HG03066 (cell line): ENCODE results near the gene FAM24B.
"Not testable (repeated sequence)": the region's sequence is repeated elsewhere in the genome, so short reads cannot be mapped to it uniquely, and the experiment has no call there.

Source experiments
- ATAC-seq: cut with Tn5 transposase; IDR thresholded peaks from one replicate; pipeline ENCODE4 v1.9.1; 2021; ENCODE audit warnings: low read depth; ENCODE audit not compliant: unreplicated experiment

Gene FAM24B, protein sequence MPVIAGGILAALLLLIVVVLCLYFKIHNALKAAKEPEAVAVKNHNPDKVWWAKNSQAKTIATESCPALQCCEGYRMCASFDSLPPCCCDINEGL

DNA sequence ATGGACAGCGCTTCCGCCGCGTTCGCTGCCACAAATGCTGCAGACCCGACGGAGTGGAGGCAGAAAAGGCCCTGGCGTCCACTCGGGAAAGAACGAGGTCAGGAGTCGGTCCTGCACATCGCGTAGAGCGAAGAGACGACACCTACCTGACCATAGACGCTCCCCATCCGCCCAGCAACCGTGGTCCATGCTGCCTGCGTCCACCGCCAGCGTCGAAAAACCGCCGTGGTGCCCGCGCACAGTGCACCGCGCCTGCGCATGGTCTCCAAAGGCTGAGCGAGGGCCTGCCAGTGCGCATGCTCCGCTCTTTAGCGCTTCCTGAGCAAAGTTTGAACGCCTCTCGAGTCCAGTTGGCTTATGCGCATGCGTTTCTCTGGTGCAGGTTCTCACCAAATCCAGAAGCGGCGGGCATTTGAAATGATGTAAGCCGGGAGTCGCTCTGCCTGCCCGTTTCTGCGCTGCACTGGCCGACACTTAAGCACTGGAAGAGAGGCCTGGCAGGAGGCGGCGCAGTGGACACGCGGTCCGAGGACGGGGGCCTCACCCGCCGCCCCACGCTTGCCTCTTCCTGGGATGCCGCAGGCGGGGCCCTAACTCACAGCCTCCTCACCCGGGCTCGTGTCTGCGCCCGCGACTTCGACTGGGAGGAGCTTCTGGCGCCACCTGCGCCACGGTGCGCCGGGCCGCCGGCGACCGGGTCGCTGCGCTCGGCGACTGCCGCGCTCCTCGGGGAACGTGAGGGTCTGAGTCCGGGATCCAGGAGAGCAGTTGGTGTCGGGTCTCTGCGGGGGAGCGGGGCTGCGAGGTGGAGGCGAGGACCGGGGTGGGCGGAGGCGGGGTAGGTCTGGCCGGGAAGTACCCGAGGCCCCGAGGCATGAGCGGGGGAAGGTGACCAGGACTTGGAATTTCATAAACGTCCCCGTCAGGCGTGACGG, at the start of gene FAM24B:
Gene FAM24B (minus strand): TSS at position 243 of the 935 bp plus-strand sequence. CDS start 29,066 bp downstream, outside the sequence.
- ATAC-seq, result peak; percentile 77

DNA sequence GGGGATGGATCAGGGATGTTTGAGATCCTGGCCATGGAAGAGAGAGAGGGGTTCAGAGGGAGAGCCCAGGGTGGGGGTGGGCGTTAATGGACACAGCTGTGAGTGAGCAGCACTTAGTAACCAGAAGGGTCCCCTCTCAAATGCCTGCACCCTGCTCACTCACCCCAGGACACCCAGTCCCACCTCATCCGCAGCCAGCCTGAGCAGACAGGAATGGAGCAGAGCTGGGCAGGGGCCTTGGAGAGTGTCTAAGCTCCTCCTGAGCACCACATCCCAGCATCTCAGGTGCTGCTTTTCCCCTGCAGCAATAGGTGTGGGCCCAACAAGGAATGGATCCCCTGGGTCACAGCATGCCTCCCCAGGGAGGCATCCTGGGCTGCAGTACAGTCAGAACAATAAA, 36.3 kb upstream of the FAM24B start:
- no peak for ATAC-seq

DNA sequence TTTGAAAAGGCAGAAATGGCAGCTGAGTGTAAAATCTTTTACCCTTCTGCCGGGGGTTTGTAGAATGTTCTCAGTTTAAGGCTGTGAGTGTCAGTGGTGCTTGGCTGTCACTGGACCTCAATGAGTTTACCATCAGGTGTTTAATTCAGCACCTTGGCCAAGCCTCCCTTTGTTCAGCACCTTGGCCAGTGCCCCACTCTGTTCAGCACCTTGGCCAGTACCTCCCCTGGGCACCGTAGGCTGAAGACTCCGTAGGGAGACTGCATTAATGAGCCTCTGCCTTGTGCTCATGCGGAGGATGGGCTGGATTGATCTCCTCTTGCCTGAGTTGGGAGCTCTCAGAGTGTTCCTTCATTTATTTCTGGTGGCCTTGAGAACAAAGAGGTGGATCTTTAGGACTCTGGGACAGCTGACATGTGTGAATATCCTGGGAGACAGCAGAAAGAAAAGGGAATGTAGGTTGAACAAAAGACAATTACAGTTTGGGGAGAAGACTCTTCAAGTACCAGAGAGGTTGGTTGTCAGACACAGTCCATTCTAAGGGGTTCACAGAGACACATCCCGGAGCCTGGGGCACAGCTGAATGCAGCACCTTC, 32.6 kb upstream of the FAM24B start:
- ATAC-seq, result no peak

DNA sequence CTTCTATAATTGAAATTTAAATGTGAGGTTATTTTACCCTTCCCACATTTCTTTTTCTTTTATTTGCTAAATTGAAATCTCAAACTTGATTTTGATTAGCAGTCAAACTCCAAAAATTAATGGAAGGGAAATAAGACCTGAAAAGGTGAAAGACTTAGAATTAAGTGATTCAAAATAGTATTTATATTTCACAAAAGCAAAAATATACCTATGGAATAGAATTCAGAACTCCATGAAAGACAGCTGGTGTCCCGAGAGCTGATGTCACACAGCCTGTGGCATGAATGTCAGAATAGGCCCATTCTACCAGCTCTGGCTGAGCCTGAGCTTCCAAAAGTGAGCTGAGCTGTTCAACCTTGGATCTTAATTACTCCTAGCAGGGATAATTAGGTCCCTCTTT, 30.9 kb upstream of the FAM24B start, which contains the start of gene FAM24A:
Gene FAM24A (plus strand): TSS at position 301 of the 400 bp plus-strand sequence. CDS start 1,025 bp downstream, outside the sequence.
- ATAC-seq, result no peak

DNA sequence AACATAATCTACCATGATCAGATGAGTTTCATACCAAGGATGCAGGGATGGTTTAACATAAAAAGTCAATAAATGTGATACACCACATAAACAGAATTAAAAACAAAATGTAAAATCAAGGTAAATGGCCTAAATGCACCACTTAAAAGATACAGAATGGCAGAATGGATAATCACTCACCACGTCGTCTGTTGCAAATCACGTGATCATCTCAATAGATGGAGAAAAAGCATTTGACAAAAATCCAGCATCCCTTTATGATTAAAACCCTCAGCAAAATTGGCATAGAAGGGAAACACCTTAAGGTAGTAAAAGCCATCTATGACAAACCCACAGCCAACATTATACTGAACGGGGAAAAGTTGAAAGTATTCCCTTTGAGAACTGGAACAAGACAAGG, 24.5 kb upstream of the FAM24B start:
- not testable (repeated sequence) for ATAC-seq

DNA sequence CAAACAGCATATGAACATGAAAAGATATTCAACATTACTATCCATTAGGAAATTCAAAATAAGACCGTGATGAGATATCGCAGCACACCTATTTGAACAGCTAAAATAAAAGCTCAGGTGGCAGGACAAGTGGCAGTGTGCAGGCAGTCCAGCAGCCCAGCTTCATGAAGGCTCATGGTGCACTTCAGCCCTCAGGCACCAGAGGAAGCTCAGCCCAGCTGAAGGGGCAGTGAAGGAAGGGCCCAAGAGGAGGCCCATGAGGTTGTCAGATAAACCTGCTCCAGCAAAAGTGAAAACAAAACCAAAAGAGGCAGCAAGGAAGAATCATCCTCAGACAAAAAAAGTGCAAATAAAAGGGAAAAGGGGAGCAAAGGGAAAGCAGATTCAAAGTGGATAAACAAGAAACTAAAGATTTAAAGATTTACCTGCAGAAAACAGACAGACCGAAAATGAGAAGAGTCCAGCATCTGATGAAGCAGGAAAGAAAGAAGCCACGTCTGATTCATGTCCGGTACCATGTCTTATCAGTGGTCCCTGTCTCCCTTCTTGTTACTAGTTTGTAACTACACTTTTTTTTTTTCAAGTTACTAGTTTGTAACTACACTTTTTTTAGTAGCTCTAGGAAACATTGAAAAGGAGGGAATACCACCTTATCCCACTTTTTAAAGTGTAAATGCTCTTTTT, 15.0 kb upstream of the FAM24B start:
- ATAC-seq, result no peak

DNA sequence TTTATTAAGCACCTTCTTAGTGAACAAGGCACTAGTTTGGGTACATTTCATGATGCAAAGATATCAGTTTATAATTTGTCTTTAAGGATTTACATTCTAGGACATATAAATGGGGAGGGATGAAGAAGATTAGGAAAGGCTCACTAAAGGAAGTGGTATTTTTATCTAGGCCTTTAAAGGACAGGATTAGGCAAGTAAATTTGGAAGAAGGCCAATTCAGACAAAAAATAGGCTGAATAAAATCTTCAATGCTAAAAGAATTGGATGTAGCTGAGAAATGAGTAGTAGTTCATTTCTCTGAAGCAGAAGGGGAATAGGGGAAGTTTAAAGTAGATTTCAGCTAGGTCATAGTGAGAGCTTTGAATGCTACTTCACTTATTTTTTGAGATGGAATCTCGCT, 4.8 kb upstream of the FAM24B start:
- ATAC-seq, result no peak

DNA sequence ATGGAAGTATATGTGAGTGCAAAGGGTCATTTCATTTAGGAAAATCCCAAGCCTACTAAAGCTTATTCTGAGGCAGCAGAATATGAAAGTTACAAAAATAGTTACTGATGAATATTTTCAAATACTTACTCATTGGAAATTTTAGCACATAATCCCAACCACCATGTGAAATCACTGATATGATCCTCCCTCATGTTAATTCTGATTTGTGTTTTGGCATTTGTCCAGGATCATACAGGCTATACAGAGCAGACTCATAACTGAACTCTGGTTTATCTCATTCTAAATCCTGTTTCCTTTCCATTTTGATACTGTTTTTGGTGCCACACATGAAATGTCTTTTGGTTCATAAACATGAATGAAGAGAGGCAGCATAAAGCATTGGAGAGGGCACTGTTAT, 3.4 kb upstream of the FAM24B start:
- no peak for ATAC-seq

DNA sequence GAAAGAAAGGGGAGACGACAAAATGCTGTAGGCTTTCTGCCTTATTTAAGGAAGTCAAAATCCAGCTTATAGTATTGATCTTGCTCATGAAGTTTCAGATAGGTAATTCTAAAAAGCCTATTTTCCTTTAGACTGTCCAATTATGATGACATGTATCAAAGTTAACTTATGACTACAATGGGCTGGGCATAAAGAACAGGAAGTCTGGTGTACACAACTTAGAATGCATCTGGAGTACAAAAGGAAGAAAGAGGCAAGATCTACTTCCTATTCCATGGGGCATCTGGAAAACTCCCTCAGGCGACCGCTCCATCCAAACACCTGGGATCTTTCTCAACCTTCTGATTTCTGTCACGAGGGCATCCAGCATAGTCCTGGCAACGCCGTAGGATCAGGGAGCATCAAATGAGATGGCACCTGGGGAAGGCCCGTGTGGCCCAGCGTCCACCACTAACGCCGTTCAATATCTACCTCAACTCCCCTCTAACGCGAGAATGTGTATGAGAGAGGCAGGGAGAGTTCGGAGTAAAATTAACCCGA, 512 bp downstream of the FAM24B start:
- ATAC-seq, result no peak

DNA sequence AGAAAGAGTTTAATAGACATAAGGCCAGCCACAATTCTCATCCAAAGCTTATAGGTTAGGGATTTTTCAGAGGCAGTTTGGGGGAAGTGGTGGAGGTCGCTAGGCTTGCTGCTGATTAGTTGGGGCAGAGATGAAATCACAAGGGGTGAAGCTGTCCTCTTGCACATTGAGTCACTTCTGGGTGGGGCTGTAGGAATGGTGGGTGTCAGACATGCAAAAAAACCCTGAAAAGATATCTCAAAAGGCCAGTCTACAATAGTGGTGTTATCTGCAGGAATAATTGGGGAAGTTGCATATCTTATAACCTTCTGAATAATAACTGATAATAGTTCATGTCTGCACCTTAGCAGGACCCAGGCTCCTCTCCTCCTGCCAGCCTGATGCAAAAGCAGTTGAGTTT, 2.1 kb downstream of the FAM24B start:
- ATAC-seq, result no peak

DNA sequence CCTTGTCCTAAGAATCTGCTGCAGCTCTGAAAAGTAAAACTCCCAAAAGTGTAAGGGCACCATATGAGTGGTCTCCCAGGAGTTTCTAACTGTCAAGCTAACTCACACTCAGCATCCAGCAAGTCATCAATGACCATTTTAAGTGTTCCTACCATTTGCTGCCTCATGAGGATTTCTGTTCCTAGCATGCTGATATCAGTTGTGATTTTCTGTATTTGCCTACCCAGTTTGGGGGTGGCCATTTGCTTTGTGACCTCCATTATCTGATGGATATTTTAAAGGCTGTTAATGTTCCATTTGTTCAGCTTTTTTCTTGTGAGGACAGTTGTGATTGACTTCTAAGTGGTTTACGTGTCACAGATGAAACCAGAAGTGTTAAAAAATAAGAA, 2.9 kb downstream of the FAM24B start:
- ATAC-seq, result no peak

DNA sequence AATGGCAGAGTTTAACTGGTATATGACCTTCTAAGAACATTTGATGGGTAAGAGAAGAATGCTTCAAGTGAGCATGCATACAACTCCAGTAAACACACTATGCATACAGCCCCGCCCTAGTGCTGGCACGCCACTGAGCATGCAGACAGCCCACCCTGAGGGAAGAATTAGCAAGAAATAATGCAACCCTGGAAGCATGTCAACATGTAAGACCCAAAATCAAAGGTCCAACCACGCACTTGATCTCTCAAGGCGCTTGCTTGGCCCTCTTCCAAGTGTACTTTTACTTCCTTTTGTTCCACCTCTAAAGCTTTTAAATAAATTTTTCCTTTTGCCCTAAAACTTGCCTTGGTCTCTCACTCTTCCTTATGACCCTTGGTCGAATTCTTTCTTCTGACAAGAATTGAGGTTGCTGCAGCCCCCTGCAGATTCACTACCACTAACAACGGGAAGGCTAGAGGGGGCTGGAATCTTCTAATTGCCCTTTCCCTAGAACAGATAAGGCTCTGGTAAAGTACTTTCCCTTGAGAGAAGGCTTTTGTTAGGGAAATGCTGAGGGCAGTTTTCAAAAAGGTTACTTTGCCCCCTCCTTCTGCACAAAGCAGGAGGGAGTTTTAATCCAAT, 3.4 kb downstream of the FAM24B start:
- no peak for ATAC-seq

DNA sequence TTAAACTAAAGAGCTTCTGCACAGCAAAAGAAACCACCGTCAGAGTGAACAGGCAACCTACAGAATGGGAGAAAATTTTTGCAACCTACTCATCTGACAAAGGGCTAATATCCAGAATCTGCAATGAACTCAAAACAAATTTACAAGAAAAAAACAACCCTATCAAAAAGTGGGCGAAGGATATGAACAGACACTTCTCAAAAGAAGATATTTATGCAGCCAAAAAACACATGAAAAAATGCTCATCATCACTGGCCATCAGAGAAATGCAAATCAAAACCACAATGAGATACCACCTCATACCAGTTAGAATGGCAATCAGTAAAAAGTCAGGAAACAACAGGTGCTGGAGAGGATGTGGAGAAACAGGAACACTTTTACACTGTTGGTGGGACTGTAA, 7.4 kb downstream of the FAM24B start:
- ATAC-seq, result not testable (repeated sequence)

DNA sequence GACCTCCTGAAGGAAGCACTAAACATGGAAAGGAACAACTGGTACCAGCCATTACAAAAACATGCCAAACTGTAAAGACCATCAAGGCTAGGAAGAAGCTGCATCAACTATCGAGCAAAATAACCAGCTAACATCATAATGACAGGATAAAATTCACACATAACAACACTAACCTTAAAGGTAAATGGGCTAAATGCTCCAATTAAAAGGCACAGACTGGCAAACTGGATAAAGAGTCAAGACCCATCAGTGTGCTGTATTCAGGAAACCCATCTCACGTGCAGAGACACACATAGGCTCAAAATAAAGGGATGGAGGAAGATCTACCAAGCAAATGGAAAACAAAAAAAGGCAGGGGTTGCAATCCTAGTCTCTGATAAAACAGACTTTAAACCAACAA, 10.6 kb downstream of the FAM24B start:
- ATAC-seq, result not testable (repeated sequence)

DNA sequence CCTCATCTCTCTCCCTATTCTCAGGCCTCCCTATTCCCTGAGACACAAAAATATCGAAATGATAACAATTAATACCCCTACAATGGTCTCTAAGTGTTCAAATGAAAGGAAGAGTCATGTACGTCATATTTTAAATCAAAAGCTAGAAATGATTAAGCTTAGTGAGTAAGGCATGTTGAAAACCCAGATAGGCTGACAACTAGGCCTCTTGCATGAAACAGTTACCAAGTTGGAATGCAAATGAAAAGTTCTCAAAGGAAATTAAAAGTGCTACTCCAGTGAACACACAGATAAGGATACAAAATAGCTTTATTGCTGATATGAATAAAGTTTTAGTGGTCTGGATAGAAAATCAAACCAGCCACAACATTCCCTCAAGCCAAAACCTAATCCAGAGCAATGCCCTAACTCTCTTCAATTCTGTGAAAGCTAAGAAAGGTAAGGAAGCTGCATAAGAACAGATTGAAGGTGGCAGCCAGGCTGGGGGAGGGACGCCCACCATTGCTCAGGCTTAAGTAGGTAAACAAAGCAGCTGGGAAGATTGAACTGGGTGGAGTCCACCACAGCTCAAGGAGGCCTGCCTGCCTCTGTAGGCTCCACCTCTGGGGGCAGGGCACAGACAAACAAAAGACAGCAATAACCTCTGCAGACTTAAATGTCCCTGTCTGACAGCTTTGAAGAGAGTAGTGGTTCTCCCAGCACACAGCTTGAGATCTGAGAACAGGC, 12.5 kb downstream of the FAM24B start:
- ATAC-seq, result not testable (repeated sequence)

DNA sequence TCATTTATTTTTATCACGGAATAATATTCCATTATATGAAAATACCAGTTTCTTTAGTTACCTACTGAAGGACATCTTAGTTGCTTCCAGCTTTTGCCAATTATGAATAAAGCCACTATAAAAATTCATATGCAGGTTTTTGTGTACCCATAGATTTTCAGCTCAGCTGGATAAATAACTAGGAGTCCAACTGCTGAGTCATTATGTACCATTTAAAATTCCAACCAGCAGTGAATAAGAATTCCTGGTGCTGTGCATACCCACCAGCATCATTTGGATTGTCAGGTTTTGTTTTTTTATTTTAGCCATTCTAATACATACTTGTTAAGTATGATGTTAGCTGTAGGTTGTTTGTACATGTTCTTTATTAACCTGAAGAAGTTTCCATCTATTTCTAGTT, 14.5 kb downstream of the FAM24B start:
- ATAC-seq, result no peak

DNA sequence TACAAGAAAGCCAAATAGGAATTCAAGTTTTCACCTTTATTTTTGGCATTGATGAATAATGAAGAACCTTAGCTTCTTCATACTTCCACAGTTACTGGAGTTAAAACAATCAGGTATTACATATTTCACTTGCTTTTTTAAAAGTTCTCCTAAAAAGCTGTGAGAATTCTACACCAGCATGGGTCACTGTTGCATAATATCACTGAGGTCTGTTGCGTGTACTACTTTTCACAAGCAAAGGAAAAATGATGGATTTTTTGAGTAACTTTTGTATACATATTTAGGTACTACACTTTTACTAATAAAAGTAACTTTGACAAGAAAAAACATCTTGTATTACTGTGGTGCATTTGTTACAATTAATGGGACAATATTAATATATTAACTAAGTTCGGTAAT, 15.2 kb downstream of the FAM24B start:
- no peak for ATAC-seq

DNA sequence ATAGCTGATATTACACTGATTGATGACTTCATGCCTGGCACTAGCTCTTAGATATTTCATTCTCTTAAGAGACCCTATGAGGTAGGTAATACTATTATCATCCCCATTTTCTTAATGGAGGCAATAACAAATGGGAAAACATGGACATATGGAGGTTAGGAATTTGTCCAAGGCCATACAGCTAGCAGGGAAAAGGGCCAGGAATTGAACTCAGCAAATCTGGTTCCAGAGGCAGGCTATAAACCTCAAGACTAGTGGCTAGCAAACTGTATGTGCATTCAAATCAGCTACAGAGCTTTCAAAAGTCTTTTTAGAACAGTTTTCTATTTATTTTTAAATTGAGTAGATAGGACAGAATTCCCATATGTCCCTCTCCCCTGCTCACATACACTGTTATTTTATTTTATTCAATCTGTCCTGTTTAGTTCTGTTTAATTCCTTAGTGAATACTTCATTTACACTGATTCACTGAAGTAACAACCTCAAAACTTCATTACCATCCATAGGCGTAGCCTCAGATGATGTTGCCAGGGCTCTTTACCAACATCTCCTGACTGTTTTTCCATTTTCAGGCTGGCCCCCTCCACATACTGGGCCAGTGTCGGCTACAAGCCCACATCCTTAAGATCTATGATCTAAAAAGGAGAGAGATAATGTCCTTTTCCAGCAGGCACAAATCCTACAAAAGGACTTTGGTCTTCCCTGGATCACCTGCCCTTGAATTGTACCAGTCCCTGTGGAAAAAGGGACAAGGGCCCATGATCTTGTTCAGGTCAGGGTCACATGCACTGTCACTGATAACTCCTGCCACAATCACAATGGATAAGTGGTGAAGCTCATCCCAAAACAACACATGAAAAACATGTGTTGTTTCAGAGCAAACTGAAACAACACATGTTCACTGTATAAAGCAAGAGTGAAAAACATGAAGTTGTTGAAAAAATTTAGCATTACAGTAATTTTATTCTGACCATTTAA, 15.9 kb downstream of the FAM24B start:
- no peak for ATAC-seq
